Mononuclear cell (primary cell): ENCODE data around the gene DNAJA1. TPM values are rescaled to one million over a fixed set of nuclear protein-coding genes. Genes with fewer than 3 reads are reported as not detected.

Experiments used
- H3K27me3 ChIP-seq: 2 replicates; pipeline ENCODE4 v1.6.0; 2011; ENCODE audit warnings: low read length, control low read depth; ENCODE audit not compliant: insufficient read depth
- H3K4me1 ChIP-seq: 2 replicates; pipeline ENCODE4 v1.5.1; 2011; ENCODE audit warnings: mild to moderate bottlenecking, low read length, control low read depth; ENCODE audit not compliant: insufficient read depth
- H3K4me3 ChIP-seq: 2 replicates; pipeline ENCODE4 v1.5.1; 2011; ENCODE audit warnings: mild to moderate bottlenecking, low read length, moderate library complexity
- H3K9me3 ChIP-seq: 2 replicates; pipeline ENCODE4 v1.5.1; 2011; ENCODE audit warnings: low read depth, mild to moderate bottlenecking, control low read depth, low read length
- total RNA-seq: library from RNA; depleted of rRNA; stranded (reverse); fragments of >200 nt; gene quantifications from one replicate; pipeline ENCODE4 v1.2.3, GENCODE V29; 2012

The DNAJA1 gene
- total RNA-seq, 1 donor = 77.5 TPM

GRCh38 chr9:33019797-33020196, 5.3 kb upstream of the DNAJA1 start:
- H3K9me3 ChIP-seq = no peaks in the 10 kb centered on the region
- H3K4me1 ChIP-seq = peaks cover 12% of the 10 kb centered on the region
- H3K27me3 ChIP-seq = no peaks in the 10 kb centered on the region
- H3K4me3 ChIP-seq = no peak overlapping the region

- Histone ChIP-seq H3K27me3 (no peaks in the 10 kb centered on the region), H3K4me3 (no peak overlapping the region), H3K9me3 (no peaks in the 10 kb centered on the region), H3K4me1 (peaks cover 28% of the 10 kb centered on the region)
These were observed 2.8 kb upstream of the DNAJA1 start for GRCh38 chr9:33022303-33022702.

GRCh38 chr9:33022755-33023154, 2.3 kb upstream of the DNAJA1 start:
- Histone ChIP-seq H3K9me3 (no peaks in the 10 kb centered on the region), H3K4me1 (peaks cover 32% of the 10 kb centered on the region), H3K27me3 (no peaks in the 10 kb centered on the region), H3K4me3 (no peak overlapping the region)

GRCh38 chr9:33023661-33024060, 1.4 kb upstream of the DNAJA1 start:
- Histone ChIP-seq H3K4me1 (peaks cover 41% of the 10 kb centered on the region), H3K4me3 (no peak overlapping the region), H3K9me3 (no peaks in the 10 kb centered on the region), H3K27me3 (no peaks in the 10 kb centered on the region)

- H3K27me3 ChIP-seq = no peaks in the 10 kb centered on the region
- peaks cover 48% of the 10 kb centered on the region for H3K4me1 ChIP-seq
- peak overlapping the region; percentile 100 for H3K4me3 ChIP-seq
- H3K9me3 ChIP-seq = no peaks in the 10 kb centered on the region
These were observed 727 bp upstream of the DNAJA1 start for GRCh38 chr9:33024126-33024965.

- Histone ChIP-seq H3K9me3 (no peaks in the 10 kb centered on the region), H3K27me3 (no peaks in the 10 kb centered on the region), H3K4me3 (peak overlapping the region; percentile 100), H3K4me1 (peaks cover 51% of the 10 kb centered on the region)
These were observed 684 bp downstream of the DNAJA1 start for GRCh38 chr9:33025572-33026342.

GRCh38 chr9:33029231-33029786, 4.2 kb downstream of the DNAJA1 start:
- Histone ChIP-seq H3K4me3 (no peak overlapping the region), H3K27me3 (no peaks in the 10 kb centered on the region), H3K4me1 (peaks cover 48% of the 10 kb centered on the region)

GRCh38 chr9:33030285-33030684, 5.2 kb downstream of the DNAJA1 start:
- H3K4me3 ChIP-seq = no peak overlapping the region
- H3K27me3 ChIP-seq = no peaks in the 10 kb centered on the region
- no peaks in the 10 kb centered on the region for H3K9me3 ChIP-seq
- peaks cover 45% of the 10 kb centered on the region for H3K4me1 ChIP-seq

More at GRCh38 chr9:33029231-33029786, 4.2 kb downstream of the DNAJA1 start:
- no peaks in the 10 kb centered on the region for H3K9me3 ChIP-seq

GRCh38 chr9:33032292-33032691, 7.2 kb downstream of the DNAJA1 start:
- H3K9me3 ChIP-seq = no peaks in the 10 kb centered on the region
- peaks cover 29% of the 10 kb centered on the region for H3K4me1 ChIP-seq
- no peak overlapping the region for H3K4me3 ChIP-seq
- no peaks in the 10 kb centered on the region for H3K27me3 ChIP-seq

GRCh38 chr9:33032865-33033264, 7.8 kb downstream of the DNAJA1 start:
- no peaks in the 10 kb centered on the region for H3K9me3 ChIP-seq
- no peak overlapping the region for H3K4me3 ChIP-seq
- H3K4me1 ChIP-seq = peaks cover 23% of the 10 kb centered on the region
- no peaks in the 10 kb centered on the region for H3K27me3 ChIP-seq

- no peaks in the 10 kb centered on the region for H3K27me3 ChIP-seq
- peaks cover 51% of the 10 kb centered on the region for H3K4me1 ChIP-seq
- H3K9me3 ChIP-seq = no peaks in the 10 kb centered on the region
- no peak overlapping the region for H3K4me3 ChIP-seq
These were observed 15.8 kb downstream of the DNAJA1 start for GRCh38 chr9:33040792-33041431.

- peaks cover 51% of the 10 kb centered on the region for H3K4me1 ChIP-seq
- H3K4me3 ChIP-seq = no peak overlapping the region
- H3K9me3 ChIP-seq = no peaks in the 10 kb centered on the region
These were observed 16.5 kb downstream of the DNAJA1 start for GRCh38 chr9:33041432-33042188.

GRCh38 chr9:33042473-33042872, 17.4 kb downstream of the DNAJA1 start:
- Histone ChIP-seq H3K4me1 (peaks cover 51% of the 10 kb centered on the region), H3K27me3 (no peaks in the 10 kb centered on the region), H3K9me3 (no peaks in the 10 kb centered on the region), H3K4me3 (no peak overlapping the region)

More at GRCh38 chr9:33041432-33042188, 16.5 kb downstream of the DNAJA1 start:
- no peaks in the 10 kb centered on the region for H3K27me3 ChIP-seq

- H3K27me3 ChIP-seq = no peaks in the 10 kb centered on the region
- H3K9me3 ChIP-seq = no peaks in the 10 kb centered on the region
- H3K4me1 ChIP-seq = peaks cover 51% of the 10 kb centered on the region
- H3K4me3 ChIP-seq = peak overlapping the region; percentile 50
These were observed 18.6 kb downstream of the DNAJA1 start for GRCh38 chr9:33043671-33044070.
